HG03571 (cell line): ENCODE results near the gene ERCC6L2.

Experiments used
- ATAC-seq: cut with Tn5 transposase; IDR thresholded peaks from one replicate; pipeline ENCODE4 v1.9.1; 2021; ENCODE audit not compliant: unreplicated experiment

Gene ERCC6L2

GRCh38 chr9:95875305-95876137, at the start of gene ERCC6L2:
Gene ERCC6L2, plus strand, starts transcription at chr9:95875691. Its CDS starts 348 bp downstream, at chr9:95876039.
- ATAC-seq, result peak; percentile 91

GRCh38 chr9:95826183-95826838, 49.2 kb upstream of the ERCC6L2 start:
- no peak for ATAC-seq

GRCh38 chr9:95830768-95831167, 44.7 kb upstream of the ERCC6L2 start:
- ATAC-seq, result no peak

GRCh38 chr9:95831810-95832209, 43.7 kb upstream of the ERCC6L2 start:
- ATAC-seq, result no peak

GRCh38 chr9:95833546-95834178, 41.8 kb upstream of the ERCC6L2 start:
- ATAC-seq, result no peak

GRCh38 chr9:95834281-95834907, 41.1 kb upstream of the ERCC6L2 start:
- no peak for ATAC-seq

- ATAC-seq, result no peak
Observed at GRCh38 chr9:95835393-95835792, 40.1 kb upstream of the ERCC6L2 start.

GRCh38 chr9:95836072-95836471, 39.4 kb upstream of the ERCC6L2 start:
- no peak for ATAC-seq

- no peak for ATAC-seq
Observed at GRCh38 chr9:95839012-95839411, 36.5 kb upstream of the ERCC6L2 start.

- ATAC-seq, result no peak
Observed at GRCh38 chr9:95840074-95840473, 35.4 kb upstream of the ERCC6L2 start.

- no peak for ATAC-seq
Observed at GRCh38 chr9:95841377-95841776, 34.1 kb upstream of the ERCC6L2 start.

GRCh38 chr9:95845751-95846150, 29.7 kb upstream of the ERCC6L2 start:
- ATAC-seq, result no peak

GRCh38 chr9:95848764-95849163, 26.7 kb upstream of the ERCC6L2 start:
- no peak for ATAC-seq

GRCh38 chr9:95852059-95853032, 23.1 kb upstream of the ERCC6L2 start:
- ATAC-seq, result peak; percentile 89

- ATAC-seq, result no peak
Observed at GRCh38 chr9:95854386-95855020, 21.0 kb upstream of the ERCC6L2 start.

- no peak for ATAC-seq
Observed at GRCh38 chr9:95855961-95856360, 19.5 kb upstream of the ERCC6L2 start.

GRCh38 chr9:95857124-95857523, 18.4 kb upstream of the ERCC6L2 start:
- no peak for ATAC-seq

- ATAC-seq, result no peak
Observed at GRCh38 chr9:95857896-95858295, 17.6 kb upstream of the ERCC6L2 start.

GRCh38 chr9:95862343-95862742, 13.1 kb upstream of the ERCC6L2 start:
- ATAC-seq, result no peak
